IMR-90 (cell line): Measurements from ENCODE around the gene GPR180. TPM values are rescaled to one million over a fixed set of nuclear protein-coding genes. Genes with fewer than 3 reads are reported as not detected.

Experiments
- ATAC-seq: fragments of 200-7000 bp; cut with Tn5 transposase; 2 replicates; pipeline ENCODE4 v1.9.1; 2020; ENCODE audit warnings: low read depth, mild to moderate bottlenecking, moderate library complexity
- BruUV-seq: library from RNA; stranded (reverse); fragments of 400-500 nt; replicated peaks from 2 replicates; lab custom pipeline; 2021; lab: Mats Ljungman, UMichigan
- CTCF ChIA-PET: fragments of 300-600 bp; formaldehyde crosslinking; extraction: SDS; loops from one replicate; lab custom pipeline; 2021; ENCODE audit warnings: antibody characterized with exemption; lab: Yijun Ruan, JAX
- POLR2A ChIA-PET: fragments of 300-600 bp; sonication (Branson Sonifier 250); formaldehyde crosslinking; loops from one replicate; lab custom pipeline; 2022; ENCODE audit warnings: antibody characterized with exemption; ENCODE audit not compliant: unreplicated experiment; lab: Charles Lee
- DNase-seq: peaks from one replicate; pipeline ENCODE4 v3.0.0; 2013
- H2AFZ ChIP-seq: replicated peaks from 2 replicates; pipeline ENCODE3; 2013; ENCODE audit warnings: low read length, mild to moderate bottlenecking; ENCODE audit not compliant: poor library complexity
- H2AK5ac ChIP-seq: 2 replicates; pipeline ENCODE4 v1.6.1; 2013; ENCODE audit warnings: low read depth, low read length, inconsistent platforms
- H2AK9ac ChIP-seq: replicated peaks from 2 replicates; pipeline ENCODE3; 2013; ENCODE audit warnings: mild to moderate bottlenecking, low read depth, low read length, moderate library complexity; ENCODE audit not compliant: poor library complexity
- H2BK120ac ChIP-seq: 2 replicates; pipeline ENCODE4 v1.6.1; 2013; ENCODE audit warnings: low read depth, low read length, inconsistent platforms
- H2BK15ac ChIP-seq: 3 replicates; pipeline ENCODE4 v1.6.1; 2013; ENCODE audit warnings: low read depth, low read length, inconsistent platforms
- H2BK20ac ChIP-seq: 2 replicates; pipeline ENCODE4 v1.6.1; 2013; ENCODE audit warnings: low read depth, mild to moderate bottlenecking, inconsistent platforms, low read length, moderate library complexity
- H2BK5ac ChIP-seq: 2 replicates; pipeline ENCODE4 v1.6.1; 2013; ENCODE audit warnings: mild to moderate bottlenecking, low read depth, low read length, inconsistent platforms; ENCODE audit not compliant: poor library complexity, severe bottlenecking
- H3K14ac ChIP-seq: replicated peaks from 2 replicates; pipeline ENCODE4 v1.6.1; 2013; ENCODE audit warnings: low read depth, low read length, inconsistent platforms
- H3K18ac ChIP-seq: 2 replicates; pipeline ENCODE4 v1.6.1; 2013; ENCODE audit warnings: low read depth, low read length, control low read depth
- H3K23ac ChIP-seq: 2 replicates; pipeline ENCODE4 v1.6.1; 2013; ENCODE audit warnings: low read depth, low read length, inconsistent platforms
- H3K27ac ChIP-seq: 2 replicates; pipeline ENCODE4 v1.5.1; 2013; ENCODE audit warnings: mild to moderate bottlenecking, control low read depth, low read length; ENCODE audit not compliant: insufficient read depth
- H3K27me3 ChIP-seq: 2 replicates; pipeline ENCODE4 v1.6.1; 2013; ENCODE audit warnings: low read length; ENCODE audit not compliant: control insufficient read depth, insufficient read depth
- H3K36me3 ChIP-seq: 2 replicates; pipeline ENCODE4 v1.6.1; 2013; ENCODE audit warnings: low read length, mixed read lengths; ENCODE audit not compliant: control insufficient read depth, insufficient read depth
- H3K4ac ChIP-seq: 2 replicates; pipeline ENCODE4 v1.6.1; 2013; ENCODE audit warnings: low read depth, low read length, inconsistent platforms
- H3K4me1 ChIP-seq: 2 replicates; pipeline ENCODE4 v1.6.1; 2013; ENCODE audit warnings: low read length, mixed read lengths; ENCODE audit not compliant: control insufficient read depth, insufficient read depth
- H3K4me2 ChIP-seq: 2 replicates; pipeline ENCODE4 v1.6.1; 2013; ENCODE audit warnings: low read depth, mild to moderate bottlenecking, control low read depth, low read length, moderate library complexity
- H3K4me3 ChIP-seq: 2 replicates; pipeline ENCODE4 v1.5.1; 2013; ENCODE audit warnings: low read depth, mild to moderate bottlenecking, control low read depth, low read length, moderate library complexity; ENCODE audit not compliant: insufficient read depth
- H3K56ac ChIP-seq: 2 replicates; pipeline ENCODE4 v1.6.1; 2013; ENCODE audit warnings: low read length, inconsistent platforms; ENCODE audit not compliant: insufficient read depth; ENCODE audit errors: extremely low read depth
- H3K79me1 ChIP-seq, 2 experiments: 2 replicates each; pipeline ENCODE4 v1.6.1; 2013; ENCODE audit warnings: low read length in 2 of 2, inconsistent platforms in 1 of 2, low read depth in 1 of 2
- H3K9ac ChIP-seq: 2 replicates; pipeline ENCODE4 v1.6.1; 2013; ENCODE audit warnings: low read depth, low read length, control low read depth
- H3K9me1 ChIP-seq: 2 replicates; pipeline ENCODE4 v1.6.1; 2013; ENCODE audit warnings: low read length, inconsistent platforms; ENCODE audit not compliant: insufficient read depth
- H3K9me3 ChIP-seq: 2 replicates; pipeline ENCODE4 v1.6.1; 2013; ENCODE audit warnings: low read length; ENCODE audit not compliant: control insufficient read depth, insufficient read depth
- H4K20me1 ChIP-seq: 2 replicates; pipeline ENCODE4 v1.6.1; 2013; ENCODE audit warnings: low read length, inconsistent platforms; ENCODE audit not compliant: insufficient read depth
- H4K5ac ChIP-seq: 2 replicates; pipeline ENCODE4 v1.6.1; 2013; ENCODE audit warnings: mild to moderate bottlenecking, low read depth, low read length, control low read depth
- H4K8ac ChIP-seq, 2 experiments: 2 replicates each; pipeline ENCODE4 v1.6.1; 2013; ENCODE audit warnings: low read depth in 2 of 2, low read length in 2 of 2, control low read depth in 1 of 2, inconsistent platforms in 1 of 2
- H4K91ac ChIP-seq: 2 replicates; pipeline ENCODE4 v1.6.1; 2013; ENCODE audit warnings: low read depth, low read length, inconsistent platforms; ENCODE audit not compliant: insufficient read depth
- BHLHE40 ChIP-seq: fragments of 150-350 bp; IDR thresholded peaks from 2 replicates; pipeline ENCODE4 v1.6.1; 2016; ENCODE audit warnings: mild to moderate bottlenecking, low read depth, low read length
- CEBPB ChIP-seq: IDR thresholded peaks from 2 replicates; pipeline ENCODE4 v1.6.1; 2012; ENCODE audit warnings: low read depth, low read length, improper control_type of control experiment
- CHD1 ChIP-seq: IDR thresholded peaks from 2 replicates; pipeline ENCODE4 v1.6.1; 2012; ENCODE audit warnings: low read depth, low read length, improper control_type of control experiment
- ELK1 ChIP-seq: fragments of 150-350 bp; IDR thresholded peaks from 2 replicates; pipeline ENCODE4 v1.6.1; 2016; ENCODE audit warnings: low read depth, mild to moderate bottlenecking, low read length, moderate library complexity, borderline replicate concordance
- FOS ChIP-seq: fragments of 150-350 bp; IDR thresholded peaks from 2 replicates; pipeline ENCODE4 v1.6.1; 2016; ENCODE audit warnings: low read depth, low read length
- MAFK ChIP-seq: IDR thresholded peaks from 2 replicates; pipeline ENCODE4 v1.6.1; 2012; ENCODE audit warnings: low read depth, low read length, improper control_type of control experiment
- MAZ ChIP-seq: IDR thresholded peaks from 2 replicates; pipeline ENCODE4 v1.6.1; 2012; ENCODE audit warnings: low read depth, mild to moderate bottlenecking, low read length, improper control_type of control experiment, moderate library complexity, borderline replicate concordance
- MXI1 ChIP-seq: IDR thresholded peaks from 2 replicates; pipeline ENCODE4 v1.6.1; 2012; ENCODE audit warnings: low read depth, mild to moderate bottlenecking, low read length, moderate library complexity, borderline replicate concordance
- NFE2L2 ChIP-seq: fragments of 150-350 bp; IDR thresholded peaks from 2 replicates; pipeline ENCODE4 v1.6.1; 2016; ENCODE audit warnings: low read depth, mild to moderate bottlenecking, low read length
- POLR2A ChIP-seq: IDR thresholded peaks from 2 replicates; pipeline ENCODE4 v1.6.1; 2012; ENCODE audit warnings: mild to moderate bottlenecking, low read depth, low read length
- RAD21 ChIP-seq: IDR thresholded peaks from 2 replicates; pipeline ENCODE4 v1.6.1; 2012; ENCODE audit warnings: low read length, improper control_type of control experiment
- RCOR1 ChIP-seq: IDR thresholded peaks from 2 replicates; pipeline ENCODE4 v1.6.1; 2012; ENCODE audit warnings: mild to moderate bottlenecking, low read length, improper control_type of control experiment; ENCODE audit not compliant: insufficient replicate concordance
- RFX5 ChIP-seq: IDR thresholded peaks from 2 replicates; pipeline ENCODE4 v1.8.0; 2012; ENCODE audit warnings: low read depth, mild to moderate bottlenecking, low read length, moderate library complexity
- SMC3 ChIP-seq: fragments of 150-350 bp; IDR thresholded peaks from 2 replicates; pipeline ENCODE4 v1.6.1; 2016; ENCODE audit warnings: low read depth, mild to moderate bottlenecking, antibody characterized with exemption, low read length, moderate library complexity
- USF2 ChIP-seq: fragments of 150-350 bp; IDR thresholded peaks from 2 replicates; pipeline ENCODE4 v1.6.1; 2017; ENCODE audit warnings: mild to moderate bottlenecking, antibody characterized with exemption, low read length, low read depth
- WGBS, 2 experiments: methylation state at CpG; one replicate each; pipeline versions ENCODE4 v1.1.5 to v1.1.7; 2013; ENCODE audit warnings: missing lambda C conversion rate in 2 of 2; ENCODE audit not compliant: insufficient read length in 1 of 2; ENCODE audit errors: extremely low coverage in 2 of 2; 5-methylcytosine and 5-hydroxymethylcytosine counted together
- dilution Hi-C: fragments of 300-500 bp; cut with HindIII; formaldehyde crosslinking; loops from one replicate; pipeline ENCODE4 v1.14.3; 2018; ENCODE audit warnings: low sequenced_read_pairs; ENCODE audit not compliant: unreplicated experiment
- in situ Hi-C: fragments of 300-500 bp; cut with MboI; formaldehyde crosslinking; loops from 3 replicates; pipeline ENCODE4 v1.14.3; 2019; ENCODE audit warnings: low sequenced_read_pairs, inconsistent platforms, mixed read lengths
- intact Hi-C: fragments of 100-400 bp; cut with micrococcal nuclease; formaldehyde crosslinking; loops from 2 replicates; pipeline ENCODE4 v1.10.0; 2022
- polyA plus RNA-seq, 3 experiments: library from polyadenylated mRNA; depleted of rRNA; stranded (reverse); fragments of >200 nt; gene quantifications; 2 replicates each; pipeline ENCODE4 v1.2.3, GENCODE V29; 2012; ENCODE audit warnings: low replicate concordance in 1 of 3
- total RNA-seq: library from RNA; depleted of rRNA; stranded (reverse); fragments of >200 nt; gene quantifications from 2 replicates; pipeline ENCODE4 v1.2.3, GENCODE V29; 2012
- TF ChIP-seq, protein P1 (sequence below): conservative IDR thresholded peaks from 2 replicates; pipeline ENCODE4 v1.5.1; 2012; ENCODE audit warnings: mild to moderate bottlenecking, low read depth, low read length, improper control_type of control experiment

Gene GPR180
- total and polyA plus RNA-seq, 2 of the 4 experiments (the other 2 are of a cell fraction) = 2.8 to 10.8 TPM

DNA sequence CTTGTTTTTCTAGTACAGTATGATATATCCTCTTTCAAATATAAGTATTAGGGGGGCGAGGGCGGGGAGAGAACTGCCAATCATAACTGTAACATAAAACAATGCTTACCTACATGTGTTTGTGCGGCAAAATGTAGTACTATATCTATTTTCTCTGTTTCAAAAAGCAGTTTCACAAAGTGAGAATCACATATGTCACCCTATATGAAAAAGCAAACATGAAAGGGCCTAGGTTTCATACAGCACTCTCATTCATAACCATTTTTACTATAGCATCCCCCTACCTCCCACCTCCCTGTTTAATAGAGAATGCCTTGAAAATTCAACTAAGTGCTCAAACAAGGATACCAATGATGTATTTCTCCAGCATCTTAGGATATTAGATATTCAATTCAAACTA, 10.9 kb upstream of the GPR180 start:
- H3K36me3 ChIP-seq = peaks cover 8% of the 10 kb centered on the region
- H3K27ac ChIP-seq = no peak overlapping the region
- H4K91ac ChIP-seq = no peak overlapping the region
- no peaks in the 10 kb centered on the region for H3K9me3 ChIP-seq
- WGBS, 2 experiments = no CpG with 5 or more reads among the region's 3 CpGs
- H4K5ac ChIP-seq = no peak overlapping the region
- no peak overlapping the region for H2AK5ac ChIP-seq
- H2AK9ac ChIP-seq = no peak overlapping the region
- POLR2A ChIA-PET = no interaction called here
- DNase-seq (no peak), ATAC-seq (no peak)
- TF ChIP-seq CEBPB (no peak), USF2 (no peak), RCOR1 (no peak), MAZ (no peak), ELK1 (no peak), MXI1 (no peak), POLR2A (no peak), BHLHE40 (no peak), FOS (no peak), RAD21 (no peak), RFX5 (no peak), MAFK (no peak), NFE2L2 (no peak), SMC3 (no peak), CHD1 (no peak)
- TF ChIP-seq, protein P1, sequence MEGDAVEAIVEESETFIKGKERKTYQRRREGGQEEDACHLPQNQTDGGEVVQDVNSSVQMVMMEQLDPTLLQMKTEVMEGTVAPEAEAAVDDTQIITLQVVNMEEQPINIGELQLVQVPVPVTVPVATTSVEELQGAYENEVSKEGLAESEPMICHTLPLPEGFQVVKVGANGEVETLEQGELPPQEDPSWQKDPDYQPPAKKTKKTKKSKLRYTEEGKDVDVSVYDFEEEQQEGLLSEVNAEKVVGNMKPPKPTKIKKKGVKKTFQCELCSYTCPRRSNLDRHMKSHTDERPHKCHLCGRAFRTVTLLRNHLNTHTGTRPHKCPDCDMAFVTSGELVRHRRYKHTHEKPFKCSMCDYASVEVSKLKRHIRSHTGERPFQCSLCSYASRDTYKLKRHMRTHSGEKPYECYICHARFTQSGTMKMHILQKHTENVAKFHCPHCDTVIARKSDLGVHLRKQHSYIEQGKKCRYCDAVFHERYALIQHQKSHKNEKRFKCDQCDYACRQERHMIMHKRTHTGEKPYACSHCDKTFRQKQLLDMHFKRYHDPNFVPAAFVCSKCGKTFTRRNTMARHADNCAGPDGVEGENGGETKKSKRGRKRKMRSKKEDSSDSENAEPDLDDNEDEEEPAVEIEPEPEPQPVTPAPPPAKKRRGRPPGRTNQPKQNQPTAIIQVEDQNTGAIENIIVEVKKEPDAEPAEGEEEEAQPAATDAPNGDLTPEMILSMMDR = no peak
- no peak overlapping the region for H3K4me2 ChIP-seq
- H3K4ac ChIP-seq = no peak overlapping the region
- peaks cover 6% of the 10 kb centered on the region for H3K4me1 ChIP-seq
- no peak overlapping the region for H2BK15ac ChIP-seq
- intact Hi-C loops (no loop called here), dilution Hi-C loops (no loop called here), in situ Hi-C loops (no loop called here)
- BruUV-seq = no TSS peak
- H2BK120ac ChIP-seq = no peak overlapping the region
- no peak overlapping the region for H3K56ac ChIP-seq
- no peak overlapping the region for H3K18ac ChIP-seq
- no peak overlapping the region for H3K4me3 ChIP-seq
- H3K9ac ChIP-seq = no peak overlapping the region
- H2BK20ac ChIP-seq = no peak overlapping the region
- H3K14ac ChIP-seq = no peak overlapping the region
- H3K79me1 ChIP-seq = peaks cover 15 to 28% of the 10 kb centered on the region in 2 experiments
- no peak overlapping the region for H2BK5ac ChIP-seq
- H2AFZ ChIP-seq = no peak overlapping the region
- H4K20me1 ChIP-seq = no peaks in the 10 kb centered on the region
- H3K27me3 ChIP-seq = no peaks in the 10 kb centered on the region
- H3K9me1 ChIP-seq = peaks cover 9% of the 10 kb centered on the region; the same call in 1 of the 2 replicates
- H3K23ac ChIP-seq = no peak overlapping the region
- H4K8ac ChIP-seq = no peak overlapping the region
- CTCF ChIA-PET = no interaction called here
